GM21619 (cell line): ENCODE data around the gene CLNK.
"Not testable (repeated sequence)": the region's sequence is repeated elsewhere in the genome, so short reads cannot be mapped to it uniquely, and the experiment has no call there.

ENCODE experiments used
- ATAC-seq: cut with Tn5 transposase; IDR thresholded peaks from one replicate; pipeline ENCODE4 v1.9.1; 2021; ENCODE audit not compliant: unreplicated experiment

The CLNK gene

DNA sequence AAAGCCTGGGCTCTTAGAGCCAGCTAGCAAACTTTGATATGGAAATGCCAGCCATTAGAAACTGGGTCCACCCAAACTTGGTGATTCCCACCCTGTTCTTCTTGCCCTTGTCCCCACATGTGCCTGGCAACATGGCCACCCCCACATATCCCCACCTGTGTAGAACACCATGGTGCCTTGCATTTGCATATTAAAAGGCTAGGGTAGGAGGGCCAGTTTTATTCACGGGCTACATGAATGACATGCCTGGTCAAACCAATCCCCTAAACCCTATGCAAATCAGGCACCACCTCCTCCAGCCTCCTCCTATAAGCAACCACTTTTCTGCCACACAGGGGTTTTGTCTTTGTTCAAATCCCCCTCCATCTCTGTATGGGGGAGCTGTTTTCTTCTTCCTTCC is 104.9 kb downstream of the CLNK start:
- no peak for ATAC-seq

DNA sequence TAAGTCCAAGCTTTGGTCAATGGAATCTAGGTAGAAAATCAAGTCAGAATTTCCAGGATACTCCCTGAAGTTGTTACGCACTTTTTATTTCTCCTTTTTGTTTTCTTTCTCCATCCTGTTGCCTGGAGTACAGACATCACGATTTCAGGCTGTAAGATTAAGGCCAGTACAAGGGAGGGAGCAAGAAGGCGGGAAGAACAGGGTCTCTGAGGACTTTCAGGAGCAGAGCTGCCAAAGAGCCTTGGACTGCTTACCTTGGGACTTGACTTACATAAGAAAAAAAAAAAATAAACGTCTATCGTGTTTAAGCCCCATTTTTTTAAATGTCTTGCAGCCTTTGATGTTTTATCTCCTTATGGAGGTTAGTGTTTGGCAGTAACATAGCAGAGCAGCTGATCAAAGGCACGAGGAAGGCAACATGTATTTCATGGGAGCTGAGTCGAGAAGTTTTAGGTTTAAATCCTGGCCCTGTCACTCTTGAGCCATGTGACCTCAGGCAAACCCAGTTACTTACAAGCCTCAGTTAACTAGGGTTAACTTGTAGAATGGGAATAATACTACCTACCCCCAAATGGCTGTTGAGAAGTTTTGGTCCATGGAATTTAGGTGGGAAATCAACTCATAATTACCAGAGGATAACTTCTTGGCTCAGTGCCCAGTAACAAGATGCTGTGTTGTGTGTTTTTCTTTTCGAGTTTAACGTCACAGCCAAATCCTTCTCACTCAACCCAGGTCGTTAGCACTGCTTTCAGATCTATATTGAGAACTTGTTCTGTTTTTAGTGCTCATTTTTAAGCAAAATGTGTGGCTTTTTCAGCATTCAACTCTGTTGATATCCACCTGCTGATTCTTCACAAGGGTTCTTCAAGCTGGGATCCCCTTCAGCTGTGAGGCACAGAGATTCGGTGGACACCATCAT is 106.8 kb downstream of the CLNK start:
- peak; percentile 58 for ATAC-seq

DNA sequence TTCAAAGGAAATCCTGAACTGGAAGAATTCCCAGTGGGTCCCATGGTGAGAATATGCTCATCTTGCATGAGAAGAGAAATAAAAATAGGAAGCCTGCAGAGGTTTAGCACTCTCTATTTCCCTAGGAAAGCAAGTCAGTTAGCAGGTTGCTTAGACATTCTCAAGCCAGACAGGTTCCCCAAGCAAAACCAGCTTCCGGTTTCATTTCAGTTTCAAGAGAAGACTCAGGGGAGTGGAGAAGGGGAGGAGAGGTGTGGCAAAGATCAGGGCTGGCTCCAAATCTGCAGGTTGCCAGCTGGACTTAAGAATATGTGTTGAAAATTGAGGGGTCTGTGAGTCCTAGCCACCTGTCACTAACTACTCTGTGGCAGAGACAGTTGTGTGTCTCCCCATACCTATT is 107.5 kb downstream of the CLNK start:
- peak; percentile 82 for ATAC-seq

DNA sequence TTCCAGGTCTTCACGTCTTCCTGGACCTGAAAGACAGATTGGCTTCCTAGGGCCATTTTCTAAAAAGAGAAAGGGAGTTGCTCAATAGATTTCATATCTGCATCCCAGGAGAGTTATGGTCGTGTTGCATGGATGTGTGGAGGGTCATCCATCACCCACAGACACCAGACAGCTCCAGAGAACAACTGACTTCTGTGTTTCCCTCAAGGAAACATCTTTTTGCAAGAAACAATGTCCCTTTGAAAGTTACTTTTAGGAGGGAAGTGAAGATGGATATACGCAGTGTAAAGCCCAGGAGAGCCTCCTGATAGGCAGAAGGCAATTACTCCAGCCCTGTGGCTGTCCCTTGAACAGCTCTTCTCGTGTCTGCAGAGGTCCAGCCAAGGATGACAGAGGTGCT is 108.3 kb downstream of the CLNK start:
- no peak for ATAC-seq

DNA sequence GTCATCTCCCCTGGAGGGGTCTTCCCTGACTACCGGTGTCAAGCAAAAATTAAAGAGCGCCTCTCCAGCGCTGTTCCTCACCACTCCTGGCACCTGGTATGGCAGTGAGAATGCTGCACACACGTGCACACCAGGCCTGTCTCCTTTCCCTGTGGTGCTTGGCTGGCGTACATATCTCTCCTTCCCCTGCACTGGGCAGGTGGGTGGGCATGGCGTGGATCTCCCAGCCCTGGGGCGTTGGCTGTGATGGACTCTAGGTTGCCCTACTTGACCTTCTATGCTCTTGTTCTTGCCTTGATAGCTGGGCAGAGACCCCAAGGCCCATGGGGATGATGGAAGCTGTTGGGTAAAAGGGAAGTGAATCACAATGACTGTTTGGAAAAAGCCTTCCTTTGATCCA is 109.2 kb downstream of the CLNK start:
- ATAC-seq, result no peak

DNA sequence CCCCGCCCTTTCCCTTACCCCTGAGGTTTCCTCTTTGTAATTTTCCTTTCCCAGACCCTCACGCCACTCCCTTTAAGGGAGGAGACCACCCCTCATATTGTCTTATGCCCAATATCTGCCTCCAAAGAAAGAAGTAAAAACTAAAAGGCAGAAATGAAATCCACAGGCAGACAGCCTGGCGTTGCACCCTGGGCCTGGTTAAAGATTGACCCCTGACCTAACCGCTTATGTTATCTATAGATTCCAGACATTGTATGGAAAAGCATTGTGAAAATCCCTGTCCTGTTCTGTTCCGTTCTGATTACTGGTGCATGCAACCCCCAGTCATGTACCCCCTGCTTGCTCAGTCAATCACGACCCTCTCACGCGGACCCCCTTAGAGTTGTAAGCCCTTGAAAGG is 110.0 kb downstream of the CLNK start:
- ATAC-seq, result not testable (repeated sequence)

DNA sequence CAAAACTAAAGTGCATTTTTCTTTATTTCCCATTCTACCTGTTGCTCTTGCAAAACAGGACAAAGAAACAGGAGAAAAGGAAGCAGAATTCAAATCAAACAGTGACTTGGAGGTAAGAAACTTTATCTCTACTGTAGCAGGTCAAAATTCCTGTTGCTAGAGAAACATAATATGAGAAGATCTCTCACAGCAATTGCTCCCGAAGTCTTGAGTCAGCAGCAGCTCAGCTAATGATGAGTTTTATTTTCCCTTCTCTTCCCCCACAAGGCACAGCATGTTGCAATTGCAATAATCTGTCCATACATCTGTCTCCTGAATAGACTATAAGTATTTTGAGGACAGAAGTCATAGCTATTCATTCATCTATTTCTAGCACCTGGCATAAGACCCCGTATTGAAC is 112.7 kb downstream of the CLNK start:
- no peak for ATAC-seq

DNA sequence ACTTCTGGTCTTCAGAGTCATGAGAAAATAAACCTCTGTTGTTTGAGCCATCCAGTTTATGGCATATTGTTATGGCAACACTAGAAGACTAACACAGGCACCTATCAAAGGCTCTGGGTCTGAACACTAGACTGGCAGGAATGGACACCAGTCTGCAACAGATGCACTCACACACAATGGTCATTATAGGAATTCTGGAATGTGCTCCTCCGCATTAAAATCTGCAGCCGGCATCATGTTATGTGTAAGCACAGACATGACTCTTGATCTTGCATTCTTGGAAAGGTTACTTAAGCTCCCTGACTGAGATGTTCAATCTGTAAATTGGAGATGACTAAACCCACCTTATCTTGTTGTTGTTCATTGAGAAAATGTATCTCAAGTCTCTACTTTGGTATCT is 115.1 kb downstream of the CLNK start:
- ATAC-seq, result no peak

DNA sequence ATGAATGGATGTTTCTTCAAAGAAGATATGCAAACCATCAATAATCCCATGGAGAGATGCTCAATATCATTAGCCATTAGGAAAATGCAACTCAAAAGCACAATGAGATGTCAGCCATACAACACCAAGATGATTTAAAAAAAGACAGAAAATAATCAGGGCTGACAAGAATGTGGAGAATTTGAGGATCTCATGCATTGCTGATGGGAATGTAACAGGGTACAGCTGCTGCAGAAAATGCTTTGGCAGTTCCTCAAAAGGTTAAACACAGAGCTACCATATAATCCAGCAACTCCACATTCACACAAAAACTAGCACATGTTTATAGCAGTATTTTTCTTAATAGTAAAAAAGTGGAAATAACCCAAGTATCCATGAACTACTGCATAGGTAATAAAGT is 116.8 kb downstream of the CLNK start:
- no peak for ATAC-seq

DNA sequence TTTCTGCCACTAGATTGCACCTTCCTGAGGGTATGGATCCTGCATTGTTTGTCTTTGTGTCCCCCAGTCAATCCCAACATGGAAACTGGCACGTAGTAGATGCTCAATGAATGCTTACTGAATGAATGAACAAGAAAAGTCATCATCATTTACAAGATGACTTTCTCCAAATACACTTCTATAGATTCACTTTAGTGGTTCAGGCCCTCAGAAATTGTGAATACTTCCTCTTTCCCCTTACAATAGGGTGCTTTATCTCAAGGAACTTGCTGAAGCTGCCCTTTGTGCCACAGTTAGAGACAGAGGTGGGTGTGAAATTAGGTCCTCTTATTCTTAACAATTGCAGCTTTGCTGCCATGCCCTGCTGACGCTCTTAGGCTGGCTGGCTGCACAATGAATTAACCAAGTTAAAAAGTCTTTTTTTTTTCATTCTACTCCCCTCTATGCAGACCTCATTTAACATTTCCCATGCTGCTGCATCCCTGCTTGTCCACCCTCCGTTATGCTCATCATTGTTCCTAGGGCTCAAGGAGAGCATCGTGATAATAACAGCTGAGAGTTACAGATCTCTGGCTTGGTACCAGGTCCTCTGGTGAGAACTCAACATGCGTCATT is 119.3 kb downstream of the CLNK start:
- ATAC-seq, result no peak

DNA sequence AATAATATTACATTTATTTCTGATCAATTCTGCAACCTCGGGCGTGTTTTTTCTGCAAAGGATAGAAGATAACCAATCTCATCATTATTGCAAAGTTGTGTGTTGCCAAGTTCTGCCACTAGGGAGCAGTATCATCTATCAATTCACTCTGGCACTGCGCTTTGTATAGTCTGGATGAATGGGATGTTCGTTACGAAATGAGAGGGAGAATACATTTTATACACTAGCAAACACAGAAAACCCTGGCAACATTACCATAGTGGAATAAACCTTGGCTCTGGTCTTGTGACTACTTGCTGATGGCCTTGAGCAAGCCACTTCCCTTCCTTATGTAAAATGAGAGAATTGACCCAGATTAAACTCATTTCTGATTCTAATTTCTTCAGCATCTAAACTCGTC is 129.9 kb downstream of the CLNK start:
- ATAC-seq, result peak; percentile 79

DNA sequence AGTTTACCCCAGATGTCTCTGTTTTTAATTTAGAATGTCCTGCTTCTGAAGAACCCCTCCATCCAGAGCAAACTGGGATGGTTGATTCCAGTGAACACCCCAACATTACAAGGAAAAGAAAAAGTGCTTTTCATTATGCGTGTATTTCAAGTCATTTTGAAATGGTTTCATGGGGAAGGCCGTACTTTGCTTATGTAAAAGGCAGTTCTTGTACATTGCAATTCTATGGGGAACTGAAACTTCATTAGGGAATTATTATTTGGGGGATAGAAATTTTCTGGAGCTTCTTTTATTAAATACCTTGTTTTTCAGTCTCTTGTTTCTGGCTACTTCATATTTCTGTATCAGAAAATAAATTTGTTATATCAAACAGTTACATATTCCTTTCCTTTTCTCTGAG is 130.4 kb downstream of the CLNK start:
- no peak for ATAC-seq

DNA sequence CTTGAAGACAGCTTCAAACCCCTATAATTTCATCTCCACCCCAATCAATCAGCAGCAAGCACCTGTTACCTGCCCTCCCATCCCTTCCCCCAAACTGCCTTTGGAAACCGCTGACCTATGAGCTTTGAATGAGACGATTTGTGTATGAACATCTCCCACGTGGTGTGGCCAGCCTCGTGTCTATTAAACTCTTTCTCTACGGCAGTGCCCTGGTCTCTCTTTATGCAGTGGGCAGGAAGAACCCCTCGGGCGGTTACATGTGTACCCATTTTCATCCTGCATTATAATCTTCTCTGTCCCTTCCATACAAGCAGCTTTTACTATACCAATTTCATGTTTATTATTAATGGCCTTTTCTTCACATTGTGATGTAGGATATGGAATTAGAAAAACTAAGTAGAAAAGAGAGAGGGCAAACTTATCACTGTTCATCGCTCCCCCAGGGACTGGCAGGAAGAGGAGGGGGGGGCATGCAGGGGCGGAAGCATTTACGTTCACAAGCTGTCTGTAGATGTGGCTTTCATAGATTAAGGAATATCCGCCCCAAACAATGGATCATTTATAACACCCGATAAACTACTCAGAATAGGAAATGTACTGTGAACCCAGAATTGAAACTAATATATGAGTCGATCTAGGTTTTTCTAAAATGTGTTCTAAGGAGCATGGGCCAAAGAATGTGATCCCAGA is 131.8 kb downstream of the CLNK start:
- ATAC-seq, result no peak

DNA sequence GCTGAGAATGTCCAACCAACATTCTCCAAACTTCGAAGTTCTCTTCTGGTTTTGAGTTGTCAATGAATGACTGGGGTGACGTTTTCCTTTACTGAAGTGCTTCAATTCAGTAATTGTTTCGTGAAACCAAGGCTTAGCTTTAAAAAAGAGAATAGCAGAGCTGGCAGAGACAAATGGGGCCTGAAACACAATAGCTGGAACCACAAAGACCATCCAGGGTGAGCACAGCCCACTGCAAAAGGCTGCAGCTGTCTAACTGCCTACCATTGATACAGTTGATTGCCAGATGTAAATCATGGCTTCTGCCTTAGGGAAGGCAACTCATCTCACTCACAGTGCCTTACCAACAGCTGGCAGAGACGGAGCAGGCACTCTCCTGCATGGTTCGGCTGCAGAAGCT is 148.7 kb downstream of the CLNK start:
- ATAC-seq, result no peak

DNA sequence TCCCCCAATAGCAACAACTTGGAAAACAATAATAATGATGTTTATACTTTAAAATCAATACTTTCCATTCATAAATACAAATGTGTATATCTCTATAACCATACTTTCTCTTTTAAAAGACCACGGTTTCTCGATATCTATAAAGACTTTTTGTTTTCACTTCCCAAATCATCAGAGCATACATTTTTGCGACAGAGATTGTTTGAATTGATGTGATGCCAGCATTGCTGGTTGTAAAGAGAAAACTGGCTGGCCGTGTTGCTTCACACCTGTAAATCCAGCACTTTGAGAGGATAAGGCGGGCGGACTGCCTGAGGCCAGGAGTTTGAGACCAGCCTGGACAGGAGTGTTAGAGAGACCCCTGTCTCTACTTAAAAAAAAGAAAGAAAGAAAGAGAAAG is 149.7 kb downstream of the CLNK start:
- ATAC-seq, result no peak

DNA sequence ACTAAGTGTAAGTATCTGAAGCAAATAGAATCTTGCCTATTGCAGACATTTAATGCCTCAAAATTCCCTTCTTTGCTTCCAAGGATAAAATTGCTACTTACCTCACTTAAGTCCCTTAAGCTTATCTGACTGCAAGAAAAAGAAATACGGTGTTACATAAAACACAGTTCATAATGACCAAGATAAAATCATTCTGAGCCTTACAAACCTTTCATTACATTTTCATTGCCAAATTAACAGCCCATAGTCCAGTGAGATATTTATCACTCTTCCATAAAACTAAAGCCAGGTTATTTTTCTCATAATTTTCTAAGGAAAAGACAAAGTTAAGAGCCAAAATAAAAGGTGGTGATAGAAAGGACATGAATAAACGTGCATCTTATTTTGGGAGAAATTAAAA is 152.4 kb downstream of the CLNK start:
- no peak for ATAC-seq

DNA sequence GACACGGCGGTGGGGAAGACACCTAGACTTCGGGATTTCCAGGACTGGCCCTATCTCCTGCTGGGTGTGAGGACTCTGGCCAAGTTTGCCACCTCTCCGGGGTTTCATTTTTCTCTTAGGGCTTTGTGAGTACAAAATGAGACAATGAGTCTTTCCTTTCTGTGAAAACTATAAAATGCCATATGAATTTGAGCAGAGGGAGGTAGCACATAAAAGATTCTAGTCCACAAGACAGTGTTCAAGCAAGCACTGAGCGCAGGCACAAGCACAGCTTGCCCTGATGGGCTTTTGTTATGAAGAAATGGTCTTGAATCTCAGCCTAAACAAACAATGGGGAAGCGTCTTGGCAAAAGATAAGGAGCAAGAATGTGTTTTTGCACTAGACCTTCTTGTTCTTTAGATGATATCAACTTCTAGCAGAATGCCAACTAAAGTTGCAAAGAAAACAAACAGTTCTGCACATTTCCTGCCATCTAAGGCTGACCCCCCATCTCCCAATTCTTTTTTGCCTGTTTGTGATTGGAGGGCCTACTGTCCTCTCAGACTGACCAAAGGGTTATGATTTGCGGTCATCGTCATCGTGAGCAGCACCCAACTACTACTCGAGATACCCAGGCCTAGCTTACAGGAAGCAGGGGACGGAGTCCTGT is 154.3 kb downstream of the CLNK start:
- no peak for ATAC-seq

DNA sequence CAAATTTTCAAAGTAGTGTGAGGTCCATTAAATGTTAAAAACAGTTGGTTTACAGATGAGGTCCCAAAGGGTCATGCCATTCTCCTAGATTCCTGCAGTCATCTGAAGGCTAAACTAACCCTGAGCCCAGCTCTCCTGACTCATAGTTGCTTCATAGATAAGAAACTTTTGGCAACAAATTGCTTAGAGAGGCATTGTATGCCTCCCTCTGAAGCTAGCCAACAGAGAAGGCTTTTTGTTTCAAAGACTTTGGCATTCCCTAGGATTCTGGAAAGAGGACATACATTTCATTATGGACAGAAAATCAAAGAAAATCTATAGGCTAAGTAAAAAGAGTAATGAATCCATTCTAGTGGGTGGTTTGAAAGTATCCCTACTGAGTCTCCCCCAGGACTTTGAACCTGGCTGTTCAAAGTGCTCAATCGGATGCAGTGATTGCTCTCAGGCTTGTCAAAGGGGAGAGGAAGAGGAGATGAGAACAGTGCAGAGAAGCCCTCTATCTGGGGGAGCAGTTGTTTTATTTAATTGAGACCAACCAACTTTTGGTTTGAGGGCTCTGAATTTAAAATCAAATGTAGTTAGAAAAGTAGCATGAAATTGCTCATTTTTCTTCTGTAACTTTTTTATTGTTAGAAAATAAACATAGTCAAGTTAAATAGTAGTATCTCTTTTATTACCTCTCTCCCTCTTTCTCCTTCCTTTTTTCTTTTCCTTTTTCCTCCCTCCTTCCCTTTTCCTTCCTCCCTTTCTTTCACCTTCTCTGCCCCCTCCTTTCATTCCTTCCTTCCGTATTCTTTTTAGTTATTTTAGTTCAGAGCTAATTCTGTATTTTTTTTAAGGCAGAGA is 155.1 kb downstream of the CLNK start:
- ATAC-seq, result no peak

DNA sequence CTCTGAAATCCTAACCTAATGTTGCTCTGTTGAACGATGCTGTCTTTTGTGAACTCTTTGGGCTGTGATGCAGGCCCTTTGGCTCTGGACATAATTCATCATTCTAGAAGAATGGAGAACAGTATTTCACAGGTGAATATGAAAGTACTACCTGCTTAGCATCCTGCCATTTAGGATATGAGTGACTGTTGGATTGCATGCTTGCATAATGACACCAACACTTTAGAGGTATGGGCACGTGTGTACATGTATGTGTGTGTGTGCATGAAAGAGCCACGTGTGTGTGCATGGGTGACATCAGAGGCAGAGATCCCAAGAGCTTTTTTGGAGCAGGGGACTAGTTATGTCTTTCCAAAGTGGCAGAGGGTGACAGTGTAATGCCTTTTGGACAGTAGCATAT is 157.1 kb downstream of the CLNK start:
- no peak for ATAC-seq

DNA sequence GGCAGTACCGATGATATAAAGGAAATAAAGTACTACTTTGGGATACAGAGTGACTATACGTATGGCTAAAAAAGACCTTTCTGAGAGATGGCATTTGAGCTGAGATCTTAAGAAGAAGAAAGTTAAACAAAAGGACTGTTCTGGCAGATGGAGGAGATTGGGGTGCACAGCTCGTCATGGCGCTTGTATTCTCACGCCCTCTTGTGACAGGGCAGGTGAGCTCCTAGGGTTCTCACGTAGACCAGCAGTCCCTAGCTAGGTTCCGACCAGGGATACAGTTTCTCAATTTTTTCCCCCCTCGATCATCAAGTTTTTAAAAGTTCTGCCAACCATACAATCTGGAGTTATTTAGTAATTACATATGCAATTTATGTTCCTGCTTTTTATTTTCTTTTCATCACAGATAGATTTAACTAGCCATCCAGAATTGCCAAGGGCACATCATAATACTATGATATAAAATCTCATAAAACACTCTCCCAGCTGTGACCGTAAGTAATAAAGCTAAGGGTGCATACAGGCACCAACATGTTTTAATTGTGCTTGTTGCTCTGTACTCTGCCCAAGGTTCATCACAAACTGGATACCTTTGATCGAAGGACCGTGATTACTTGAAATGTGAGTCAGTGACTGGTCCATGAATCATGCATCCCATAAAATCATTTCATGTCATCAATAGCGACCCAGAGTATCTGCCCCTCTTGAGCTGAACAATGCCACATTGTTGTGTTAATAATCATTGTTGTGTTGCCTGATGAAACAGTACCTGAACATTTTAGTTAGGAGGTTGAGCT is 157.9 kb downstream of the CLNK start:
- ATAC-seq, result no peak
